ENCODE results near the gene SCN10A. TPM values are rescaled to one million over a fixed set of nuclear protein-coding genes. Genes with fewer than 3 reads are reported as not detected.

The SCN10A gene
- total and polyA plus RNA-seq, 3 donors from 2014 or later = 0.19 to 0.53 (median 0.24) TPM

DNA sequence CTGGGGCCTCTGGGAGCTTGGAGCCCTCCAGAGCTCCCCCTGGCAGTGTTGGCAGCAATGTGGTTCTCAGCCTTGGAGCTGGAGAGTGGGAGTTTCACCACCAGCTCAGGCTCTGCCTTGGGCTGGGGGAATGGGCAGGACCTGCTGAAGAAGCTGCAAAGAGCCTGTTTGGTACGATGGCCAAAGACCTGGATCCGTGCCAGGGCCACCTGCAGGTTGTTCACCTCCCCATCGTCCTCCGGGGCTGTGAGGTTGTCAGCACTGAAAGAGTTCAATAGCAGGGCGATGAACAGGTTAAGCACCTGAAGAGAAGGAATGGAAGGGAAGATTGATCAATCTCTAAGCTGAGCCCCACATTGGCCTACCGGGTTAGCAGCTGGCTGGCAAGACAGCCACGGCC, 89.3 kb downstream of the SCN10A start:
- Histone ChIP-seq H3K9me3 (no peaks in the 10 kb centered on the region), H3K4me3 (no peak overlapping the region), H3K27ac (no peak overlapping the region), H3K27me3 (no peaks in the 10 kb centered on the region), H3K36me3 (ENCODE audit: low read depth, missing control alignments) (no peaks in the 10 kb centered on the region), H3K4me1 (no peaks in the 10 kb centered on the region)
- 70 to 82% methylated on average over 7 of the region's 7 CpGs for WGBS, 2 donors
- TF ChIP-seq CTCF (IDR thresholded peaks at IDR 0.05) = no peak
- no peak for TF ChIP-seq POLR2A (IDR thresholded peaks at IDR 0.05)
- intact Hi-C loops (cut with DNase I; ENCODE audit: low total_unique reads) = no loop called here
- no peak for DNase-seq

GRCh38 chr3:38725726-38726419, 90.1 kb downstream of the SCN10A start:
- no peaks in the 10 kb centered on the region for H3K9me3 ChIP-seq
- no peak for DNase-seq
- intact Hi-C loops (cut with DNase I; ENCODE audit: low total_unique reads) = no loop called here
- no peak overlapping the region for H3K27ac ChIP-seq
- H3K4me1 ChIP-seq = no peaks in the 10 kb centered on the region
- TF ChIP-seq CTCF (IDR thresholded peaks at IDR 0.05) (no peak), POLR2A (IDR thresholded peaks at IDR 0.05) (no peak)
- no peak overlapping the region for H3K4me3 ChIP-seq
- H3K36me3 ChIP-seq (ENCODE audit: low read depth, missing control alignments) = no peaks in the 10 kb centered on the region
- WGBS, 2 donors = 65 to 73% methylated on average over 5 of the region's 5 CpGs
- no peaks in the 10 kb centered on the region for H3K27me3 ChIP-seq

DNA sequence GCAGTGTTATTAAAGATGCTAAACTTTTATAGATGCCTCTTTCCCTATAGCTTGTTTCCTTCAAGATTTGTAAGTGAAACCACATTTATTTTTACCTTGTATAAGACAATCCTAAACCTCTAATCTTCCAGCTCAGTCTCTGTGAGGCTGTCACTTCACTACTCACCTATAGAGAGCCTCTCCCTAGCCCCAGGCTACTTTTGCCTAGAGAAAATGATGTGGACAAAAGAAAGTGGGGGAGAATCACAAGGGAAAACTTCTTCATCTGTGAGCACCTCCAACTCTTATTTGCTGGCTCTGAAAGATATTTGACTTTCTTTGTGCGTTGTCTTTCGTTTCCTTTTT, 91.7 kb downstream of the SCN10A start:
- intact Hi-C loops (cut with DNase I; ENCODE audit: low total_unique reads) = no loop called here
- Histone ChIP-seq H3K4me3 (no peak overlapping the region), H3K36me3 (ENCODE audit: low read depth, missing control alignments) (no peaks in the 10 kb centered on the region), H3K4me1 (no peaks in the 10 kb centered on the region), H3K9me3 (no peaks in the 10 kb centered on the region), H3K27ac (no peak overlapping the region), H3K27me3 (no peaks in the 10 kb centered on the region)
- TF ChIP-seq CTCF (IDR thresholded peaks at IDR 0.05) (no peak), POLR2A (IDR thresholded peaks at IDR 0.05) (no peak)
- no peak for DNase-seq
- 76 to 77% methylated on average over 2 of the region's 2 CpGs for WGBS, 2 donors

DNA sequence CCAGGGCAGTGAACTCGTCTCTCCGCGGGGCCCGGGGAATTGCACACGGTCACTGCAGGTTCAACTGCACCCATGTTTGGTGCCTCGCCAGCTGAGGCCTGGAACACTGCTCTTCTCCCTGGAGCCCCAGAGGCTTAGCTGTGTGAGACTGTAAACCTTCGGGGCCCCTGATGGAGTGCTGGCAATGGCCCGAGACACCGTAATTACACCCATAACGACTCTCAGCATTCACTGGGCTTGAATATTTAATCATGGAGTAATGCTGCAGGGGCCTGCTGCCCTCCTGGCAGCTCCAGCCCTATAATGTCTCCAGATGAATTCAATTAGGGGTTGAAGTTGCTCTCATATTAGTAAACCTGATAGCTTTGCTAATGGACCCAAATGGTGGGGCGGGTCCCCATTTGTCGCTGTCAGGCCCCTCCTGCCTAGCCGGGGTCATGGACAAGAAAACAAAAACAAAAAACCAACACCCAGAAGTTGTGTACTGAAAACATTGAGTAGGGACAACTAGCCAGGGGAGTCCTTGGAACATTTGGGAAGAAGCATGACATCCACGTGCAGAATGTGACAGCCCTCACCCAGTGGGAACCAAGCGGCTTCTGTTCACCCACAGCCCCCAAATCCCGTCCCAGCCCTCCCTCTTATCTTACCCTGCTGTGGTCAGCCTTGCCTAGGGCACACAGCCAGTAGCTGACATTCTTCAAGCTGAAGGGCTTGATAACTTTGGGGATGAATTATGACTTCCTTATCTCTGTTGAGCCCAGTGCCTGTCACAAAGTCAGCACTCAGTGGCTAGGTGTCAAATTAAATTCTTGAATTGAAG, 92.2 kb downstream of the SCN10A start:
- TF ChIP-seq CTCF (IDR thresholded peaks at IDR 0.05) = no peak
- no peak for TF ChIP-seq POLR2A (IDR thresholded peaks at IDR 0.05)
- no peak overlapping the region for H3K4me3 ChIP-seq
- no peaks in the 10 kb centered on the region for H3K27me3 ChIP-seq
- WGBS, 2 donors = 48 to 52% methylated on average over 10 to 16 of the region's 16 CpGs
- no peaks in the 10 kb centered on the region for H3K4me1 ChIP-seq
- H3K9me3 ChIP-seq = no peaks in the 10 kb centered on the region
- intact Hi-C loops (cut with DNase I; ENCODE audit: low total_unique reads) = no loop called here
- no peaks in the 10 kb centered on the region for H3K36me3 ChIP-seq (ENCODE audit: low read depth, missing control alignments)
- DNase-seq = no peak
- no peak overlapping the region for H3K27ac ChIP-seq
